Stimulated activated CD8-positive, alpha-beta memory T cell treated with anti-CD3 and anti-CD28 coated beads, Interleukin-15, amount 100 ng/mL, for 1 hour (primary cell): ENCODE data around the gene LRRC23.

Experiments
- DNase-seq: peaks from one replicate; pipeline ENCODE4 v3.0.0-alpha.2; 2020; ENCODE audit warnings: low read depth

Gene LRRC23

DNA sequence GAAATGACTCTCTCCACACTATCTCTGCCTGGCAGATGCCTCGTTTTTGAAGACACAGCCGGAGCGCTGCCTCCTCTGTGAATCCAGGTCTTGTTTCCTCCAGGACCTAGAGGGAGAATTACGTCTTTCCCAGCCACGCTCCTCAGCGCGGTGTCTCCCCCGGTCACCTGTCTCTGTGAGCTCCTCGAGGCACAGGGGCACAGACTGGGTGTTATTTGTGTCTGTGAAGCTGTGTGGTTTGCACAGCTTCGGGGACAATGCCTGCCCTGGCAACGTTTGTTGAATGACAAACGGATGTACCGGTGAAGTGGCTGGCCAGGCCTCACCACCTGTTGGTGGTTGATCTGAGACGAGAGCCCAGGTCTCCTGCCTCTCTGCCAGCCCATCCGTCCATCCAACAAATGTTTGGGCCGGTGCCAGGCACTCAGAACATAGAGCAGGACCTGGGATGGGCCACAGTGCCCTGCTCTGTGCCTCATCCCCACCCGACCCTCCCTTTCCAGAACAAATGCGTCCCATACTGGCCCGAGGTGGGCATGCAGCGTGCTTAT lies 52.6 kb downstream of the LRRC23 start:
- no peak for DNase-seq

GRCh38 chr12:6957741-6958608 lies 53.4 kb downstream of the LRRC23 start:
- no peak for DNase-seq

DNA sequence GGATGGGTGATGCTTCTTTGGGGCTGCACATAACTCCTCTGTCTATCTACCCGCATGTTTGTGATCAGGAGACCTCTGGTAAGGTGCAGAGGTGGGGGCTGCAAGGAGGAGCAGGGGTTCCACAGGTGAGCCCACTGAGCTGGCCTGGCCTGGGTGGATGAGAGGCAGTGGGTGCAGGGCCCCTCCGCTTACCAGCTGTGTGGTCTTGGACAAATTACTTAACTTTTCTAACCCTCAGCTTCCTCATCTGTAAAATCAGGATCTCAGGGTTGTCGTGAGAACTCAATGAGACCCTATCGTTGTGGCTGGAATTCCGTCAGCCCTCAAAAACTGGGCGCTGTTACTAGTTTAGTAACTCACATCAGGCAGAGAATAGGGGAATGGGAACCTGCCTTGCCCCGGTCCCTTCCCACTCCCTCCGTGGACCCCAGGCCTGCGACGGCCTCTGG lies 54.0 kb downstream of the LRRC23 start:
- no peak for DNase-seq

DNA sequence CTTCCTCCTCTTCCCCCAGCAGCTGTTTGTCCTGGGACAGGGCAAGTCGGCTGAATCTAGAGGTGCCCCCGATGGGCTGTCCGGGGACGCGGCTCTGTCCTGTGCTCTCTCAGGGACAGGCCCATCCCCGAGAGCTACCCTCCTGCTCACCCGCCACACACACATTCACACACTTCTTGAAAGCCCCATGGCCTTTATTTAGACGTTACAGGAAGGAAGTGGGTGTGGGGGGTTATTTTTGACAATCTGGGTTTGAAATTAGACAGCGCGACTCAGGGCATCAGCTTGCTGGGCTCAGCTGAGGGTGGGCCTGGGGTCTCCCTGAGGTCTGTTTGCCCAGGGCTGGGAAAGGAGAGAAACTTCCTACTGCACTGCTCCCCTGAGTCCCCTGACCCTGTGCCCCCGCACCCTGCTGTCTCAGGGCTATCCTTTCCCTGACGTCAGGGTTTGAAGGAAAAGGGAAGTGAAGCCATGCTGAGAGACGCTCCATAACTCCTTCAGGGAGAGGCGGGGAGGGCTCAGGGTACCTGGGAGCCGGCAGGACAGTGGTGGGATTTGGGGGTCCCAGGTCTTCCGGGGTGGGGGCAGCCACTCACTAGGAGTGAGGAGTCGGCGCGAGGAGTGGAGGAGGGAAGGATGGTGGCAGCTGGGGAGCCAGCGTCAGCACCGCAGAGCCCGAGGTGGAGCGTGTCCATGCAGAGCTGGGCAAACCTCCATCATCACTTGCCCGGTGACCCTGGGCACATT lies 54.6 kb downstream of the LRRC23 start:
- no peak for DNase-seq

DNA sequence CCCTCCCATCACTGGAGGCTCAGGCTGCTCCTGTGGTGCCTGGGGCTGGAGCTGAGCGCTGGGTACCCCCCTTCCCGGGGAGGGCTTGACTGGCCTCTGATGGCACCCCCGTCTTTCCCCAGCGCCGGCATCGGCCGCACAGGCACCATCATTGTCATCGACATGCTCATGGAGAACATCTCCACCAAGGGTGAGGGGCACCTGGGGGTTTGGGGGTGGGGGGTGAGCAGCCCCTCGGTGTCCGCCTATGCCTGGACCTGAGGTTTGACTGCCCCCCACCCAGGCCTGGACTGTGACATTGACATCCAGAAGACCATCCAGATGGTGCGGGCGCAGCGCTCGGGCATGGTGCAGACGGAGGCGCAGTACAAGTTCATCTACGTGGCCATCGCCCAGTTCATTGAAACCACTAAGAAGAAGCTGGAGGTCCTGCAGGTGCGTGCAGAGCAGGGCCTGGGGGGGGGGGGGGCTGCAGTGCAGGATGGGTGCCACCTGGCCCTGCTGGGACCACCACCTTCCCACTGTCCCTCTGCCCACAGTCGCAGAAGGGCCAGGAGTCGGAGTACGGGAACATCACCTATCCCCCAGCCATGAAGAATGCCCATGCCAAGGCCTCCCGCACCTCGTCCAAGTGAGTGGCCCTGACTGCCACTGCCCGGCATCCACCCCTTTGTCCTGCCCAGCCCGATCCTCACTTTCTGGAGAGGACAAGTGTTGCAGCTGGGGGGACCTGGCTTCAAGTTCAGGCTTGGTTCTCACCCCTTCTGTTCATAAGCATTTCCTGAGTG lies 55.4 kb downstream of the LRRC23 start:
- no peak for DNase-seq

- no peak for DNase-seq
Measured at GRCh38 chr12:6960593-6961277, 56.1 kb downstream of the LRRC23 start.

- peak; percentile 73 for DNase-seq
Measured at GRCh38 chr12:6961278-6961694, 56.7 kb downstream of the LRRC23 start.

DNA sequence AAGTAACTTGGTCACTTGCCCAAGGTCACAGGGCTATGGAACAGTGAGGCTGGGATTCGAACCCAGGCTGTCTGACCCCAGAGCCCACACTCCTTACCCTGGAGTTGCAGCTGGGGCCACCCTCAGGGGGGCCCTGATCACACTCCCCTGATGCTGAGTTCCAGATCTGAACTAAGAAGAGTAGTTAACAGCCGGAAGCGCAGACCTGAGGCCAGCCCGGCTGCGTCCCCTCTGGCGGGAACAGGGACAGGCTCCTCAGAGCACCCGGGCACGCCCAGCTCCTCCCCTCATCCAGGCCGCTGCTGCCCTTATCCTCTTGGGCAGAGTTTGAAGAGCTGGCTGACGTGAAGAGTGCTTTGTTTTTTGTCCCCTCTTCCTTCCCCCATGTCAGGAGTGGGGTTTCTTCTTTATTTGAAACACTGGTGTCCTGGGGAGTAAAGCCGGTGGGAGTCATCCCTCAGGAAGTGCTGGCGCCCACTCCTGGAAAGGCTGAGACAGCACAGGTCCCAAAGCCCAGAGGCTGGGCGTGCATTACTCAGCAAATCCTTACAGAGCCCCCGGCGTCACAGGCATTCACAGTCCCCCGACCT lies 57.2 kb downstream of the LRRC23 start:
- DNase-seq, result no peak

DNA sequence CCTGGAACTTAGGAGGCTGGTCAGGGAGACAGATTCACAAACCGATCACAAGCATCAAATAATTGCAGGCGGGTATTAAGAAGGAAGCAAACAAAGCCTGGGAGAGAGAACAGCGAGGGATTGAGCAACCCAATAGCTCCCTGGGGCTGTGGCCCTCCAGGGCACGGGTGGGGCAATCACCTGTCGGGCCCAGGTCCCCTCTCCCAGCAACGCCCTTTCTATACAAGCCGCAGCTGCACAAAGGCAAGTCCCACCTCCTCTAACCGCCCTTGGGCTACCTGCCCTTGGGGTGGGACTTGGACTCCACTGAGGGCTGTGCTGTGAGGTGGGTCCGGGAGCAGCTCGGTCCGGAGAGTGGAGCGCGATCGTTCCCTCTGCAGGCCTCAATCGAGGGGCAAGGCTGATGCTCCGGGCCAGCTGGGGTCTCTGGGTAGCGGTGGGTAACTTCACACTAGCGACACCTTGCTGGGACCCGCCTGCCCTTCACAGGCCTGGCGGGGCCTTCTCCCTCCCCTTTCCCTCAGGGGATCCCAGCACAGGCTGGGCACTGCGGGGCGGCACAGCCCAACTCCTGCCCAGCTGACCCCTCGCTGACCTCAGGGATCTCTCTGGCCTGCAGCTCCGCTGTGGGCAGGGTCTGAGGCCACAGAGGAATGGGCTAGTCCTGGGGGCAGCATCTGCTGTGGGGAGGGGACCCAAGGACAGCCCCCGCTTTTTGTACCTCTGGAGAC lies 57.8 kb downstream of the LRRC23 start:
- DNase-seq, result no peak

DNA sequence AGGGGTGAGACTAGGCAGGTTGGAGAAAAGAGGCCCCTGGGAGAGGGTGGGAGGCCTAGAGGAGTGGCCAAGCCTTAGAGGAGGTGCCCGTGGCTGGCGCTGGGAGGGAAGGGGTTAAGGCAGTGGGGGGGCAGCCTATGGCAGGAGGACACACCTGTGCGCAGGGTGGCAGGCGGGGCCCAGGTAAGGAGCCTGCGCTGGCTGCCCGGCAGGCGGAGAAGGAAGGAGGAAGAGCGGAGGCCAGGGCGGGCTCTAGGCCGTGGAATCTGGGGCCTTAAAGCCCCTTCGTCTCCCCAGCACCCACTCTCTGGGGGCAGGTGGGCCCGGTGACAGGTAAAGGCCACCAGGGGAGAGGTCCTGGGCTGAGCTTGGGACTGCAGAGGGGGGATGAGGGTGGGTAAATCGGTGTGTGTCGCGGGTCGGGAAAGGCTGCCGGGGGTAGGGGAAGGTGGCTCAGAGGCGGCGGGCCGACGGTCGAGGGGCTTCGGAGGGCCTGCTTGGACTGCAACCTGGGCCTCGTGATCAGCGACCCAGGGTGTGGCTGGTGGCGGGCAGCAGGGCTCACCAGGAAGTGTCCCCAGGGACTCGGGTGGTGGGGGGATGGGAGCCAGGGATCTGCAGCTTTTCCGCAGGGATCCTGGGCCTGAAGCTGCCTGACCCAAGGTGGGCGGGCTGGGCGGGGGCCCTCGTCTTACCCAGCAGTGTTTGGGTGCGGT lies 58.6 kb downstream of the LRRC23 start:
- DNase-seq, result no peak
